HUES6 (cell line): ENCODE measurements around the gene COA1.
"Not testable (repeated sequence)": the region's sequence is repeated elsewhere in the genome, so short reads cannot be mapped to it uniquely, and the experiment has no call there.

Source experiments
- H3K27ac ChIP-seq: 2 replicates; pipeline ENCODE4 v1.7.0; 2013; ENCODE audit warnings: low read depth, mild to moderate bottlenecking, low read length, inconsistent platforms
- H3K27me3 ChIP-seq: 2 replicates; pipeline ENCODE4 v1.6.1; 2013; ENCODE audit warnings: low read length; ENCODE audit not compliant: control insufficient read depth, insufficient read depth
- H3K36me3 ChIP-seq: 2 replicates; pipeline ENCODE4 v1.6.1; 2013; ENCODE audit warnings: low read length; ENCODE audit not compliant: control insufficient read depth, insufficient read depth
- H3K4me1 ChIP-seq: 2 replicates; pipeline ENCODE4 v1.6.1; 2013; ENCODE audit warnings: low read length; ENCODE audit not compliant: control insufficient read depth, insufficient read depth
- H3K4me3 ChIP-seq: 2 replicates; pipeline ENCODE4 v1.5.1; 2013; ENCODE audit warnings: low read depth, low read length
- H3K9ac ChIP-seq: one replicate; pipeline ENCODE4 v1.6.1; 2013; ENCODE audit warnings: mild to moderate bottlenecking, low read length
- H3K9me3 ChIP-seq: 2 replicates; pipeline ENCODE4 v1.6.1; 2013; ENCODE audit warnings: low read depth, low read length; ENCODE audit not compliant: control insufficient read depth, insufficient read depth

COA1 gene

DNA sequence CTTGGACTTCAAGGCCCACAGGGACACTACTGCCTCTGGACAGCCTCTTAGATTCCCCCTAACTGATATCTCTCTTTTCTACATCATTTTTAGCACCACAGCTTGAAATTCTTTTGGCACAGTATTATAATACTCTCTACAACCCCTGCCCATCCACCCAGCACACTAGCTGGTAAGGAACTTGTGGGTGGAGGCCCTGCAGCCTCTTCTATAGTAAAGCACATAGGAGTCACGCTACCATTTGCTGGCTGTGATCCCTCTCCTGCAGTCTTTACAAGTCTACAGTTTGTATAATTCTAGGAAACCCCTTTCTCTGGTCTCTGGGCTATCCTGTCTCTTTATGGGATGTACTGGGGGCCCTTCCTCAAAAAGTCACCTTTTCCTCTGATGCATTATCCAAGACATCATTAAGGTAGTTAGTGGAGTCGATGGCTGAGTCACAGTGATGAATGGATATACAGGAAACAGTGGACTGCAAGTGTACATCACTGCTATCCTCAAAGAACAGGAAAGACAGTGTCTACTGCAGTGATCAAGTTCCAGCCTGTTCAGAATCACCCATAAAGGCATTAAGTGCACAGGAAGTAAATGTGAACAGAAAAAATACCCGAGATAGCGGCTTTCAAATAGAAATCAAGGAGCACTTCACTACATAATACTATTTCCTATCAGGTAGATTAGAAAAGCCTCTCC, 92.1 kb downstream of the COA1 start:
- Histone ChIP-seq H3K4me1 (no peaks in the 10 kb centered on the region), H3K27ac (no peak overlapping the region), H3K9ac (no peak overlapping the region), H3K4me3 (no peak overlapping the region), H3K9me3 (no peaks in the 10 kb centered on the region), H3K36me3 (peaks cover 83% of the 10 kb centered on the region), H3K27me3 (no peaks in the 10 kb centered on the region)

DNA sequence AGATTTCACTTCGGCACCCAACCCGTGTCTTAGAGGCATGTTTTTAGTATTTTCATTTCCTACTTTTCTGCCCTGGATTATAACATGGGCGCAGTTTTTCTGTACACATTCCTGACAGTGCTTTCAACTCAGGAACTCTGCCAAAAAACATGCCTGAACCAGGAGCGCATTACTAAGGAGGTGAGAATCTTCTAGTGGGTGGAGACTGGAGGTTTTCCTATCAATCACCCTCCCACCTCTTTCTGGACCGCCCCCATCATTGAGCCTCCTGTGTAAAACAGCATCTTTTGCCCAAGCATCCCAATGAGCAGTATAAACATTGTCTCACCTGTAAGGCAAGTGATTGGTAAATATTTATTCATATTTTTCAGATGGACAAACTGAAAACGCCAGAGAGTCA, 93.2 kb downstream of the COA1 start:
- Histone ChIP-seq H3K4me1 (no peaks in the 10 kb centered on the region), H3K9me3 (no peaks in the 10 kb centered on the region), H3K27ac (no peak overlapping the region), H3K4me3 (no peak overlapping the region), H3K36me3 (peaks cover 88% of the 10 kb centered on the region), H3K9ac (no peak overlapping the region), H3K27me3 (no peaks in the 10 kb centered on the region)

DNA sequence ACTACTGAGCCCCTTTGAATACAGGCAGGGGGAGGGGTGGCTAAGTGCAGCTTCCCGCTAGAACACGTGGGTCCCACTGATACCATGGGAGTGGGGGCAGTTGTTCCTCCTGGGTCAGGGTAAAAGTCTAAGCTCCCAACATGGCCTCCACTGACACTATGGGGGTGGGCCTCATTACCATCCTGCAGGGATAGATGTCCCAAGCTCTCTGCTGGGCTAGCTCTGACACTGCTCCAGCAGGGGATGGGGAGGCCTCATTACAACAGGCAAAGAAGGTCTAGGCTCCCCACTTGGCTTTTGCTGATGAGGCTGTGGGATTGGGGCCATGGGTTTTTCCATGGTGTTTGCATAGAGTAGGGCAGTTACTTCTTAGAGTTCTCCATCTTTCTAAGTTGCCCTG, 94.9 kb downstream of the COA1 start:
- Histone ChIP-seq H3K27ac (no peak overlapping the region), H3K9me3 (no peaks in the 10 kb centered on the region), H3K4me3 (no peak overlapping the region), H3K36me3 (peaks cover 78% of the 10 kb centered on the region), H3K4me1 (no peaks in the 10 kb centered on the region), H3K9ac (no peak overlapping the region), H3K27me3 (no peaks in the 10 kb centered on the region)

DNA sequence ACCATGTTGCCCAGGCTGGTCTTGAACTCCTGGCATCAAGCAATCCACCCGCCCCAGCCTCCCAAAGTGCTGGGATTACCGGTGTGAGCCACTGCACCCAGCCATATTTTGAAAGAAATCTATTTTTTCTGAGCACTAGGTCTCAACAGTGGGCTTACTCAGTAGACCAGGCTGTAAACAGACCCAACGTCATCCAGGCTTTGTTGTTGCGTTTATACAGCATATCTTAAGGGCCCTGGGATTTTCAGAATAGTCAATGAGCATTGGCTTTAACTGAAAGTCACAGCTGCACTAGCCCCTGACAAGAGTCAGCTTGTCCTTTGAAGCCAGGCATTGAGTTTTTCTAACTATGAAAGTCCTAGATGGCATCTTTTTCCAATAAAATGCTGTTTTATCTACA, 96.6 kb downstream of the COA1 start:
- Histone ChIP-seq H3K27me3 (no peaks in the 10 kb centered on the region), H3K4me1 (no peaks in the 10 kb centered on the region), H3K36me3 (peaks cover 72% of the 10 kb centered on the region), H3K27ac (no peak overlapping the region), H3K9ac (no peak overlapping the region), H3K4me3 (no peak overlapping the region), H3K9me3 (no peaks in the 10 kb centered on the region)

DNA sequence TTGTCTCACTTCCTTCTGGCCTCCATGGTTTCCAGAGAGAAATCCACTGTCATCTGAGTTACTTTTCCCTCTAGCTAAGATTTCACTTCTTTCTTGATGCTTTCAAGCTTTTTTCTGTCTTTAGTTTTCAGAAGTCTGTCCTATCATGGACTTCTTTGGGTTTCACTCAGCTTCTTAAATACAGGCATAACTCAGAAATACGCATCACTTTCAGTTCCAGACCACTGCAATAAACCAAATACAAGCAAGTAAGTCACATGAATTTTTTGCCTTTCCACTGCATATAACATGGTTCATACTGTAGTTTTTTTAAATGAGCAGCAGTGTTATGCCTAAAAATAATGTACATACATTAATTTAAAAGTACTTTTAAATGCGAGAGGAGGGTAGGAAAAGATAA, 97.8 kb downstream of the COA1 start:
- H3K27me3 ChIP-seq: no peaks in the 10 kb centered on the region
- H3K4me1 ChIP-seq: no peaks in the 10 kb centered on the region
- H3K9ac ChIP-seq: no peak overlapping the region
- H3K27ac ChIP-seq: no peak overlapping the region
- H3K4me3 ChIP-seq: no peak overlapping the region
- no peaks in the 10 kb centered on the region for H3K9me3 ChIP-seq
- peaks cover 70% of the 10 kb centered on the region for H3K36me3 ChIP-seq

DNA sequence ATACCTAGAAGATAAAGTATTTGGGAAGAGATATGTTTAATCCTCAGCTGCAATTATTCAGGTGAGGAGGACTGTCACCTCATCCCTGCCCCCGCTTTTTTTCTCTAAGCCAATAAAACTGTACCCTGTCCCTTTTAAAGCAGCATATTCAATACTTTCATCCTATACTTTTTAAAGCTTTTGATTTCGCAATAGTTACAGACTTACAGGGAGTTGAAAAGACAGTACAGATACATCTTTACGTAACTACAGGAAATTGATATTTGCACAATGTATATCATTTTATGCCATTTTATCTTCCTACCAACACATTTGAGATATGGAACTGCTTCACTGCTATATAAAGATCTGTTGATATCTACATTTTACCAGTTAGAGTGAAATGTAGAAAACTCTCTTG, 98.8 kb downstream of the COA1 start:
- Histone ChIP-seq H3K27me3 (no peaks in the 10 kb centered on the region), H3K9me3 (no peaks in the 10 kb centered on the region), H3K27ac (no peak overlapping the region), H3K9ac (no peak overlapping the region), H3K4me3 (no peak overlapping the region), H3K4me1 (peaks cover 2% of the 10 kb centered on the region; the same call in 1 of the 2 replicates), H3K36me3 (peaks cover 68% of the 10 kb centered on the region)

DNA sequence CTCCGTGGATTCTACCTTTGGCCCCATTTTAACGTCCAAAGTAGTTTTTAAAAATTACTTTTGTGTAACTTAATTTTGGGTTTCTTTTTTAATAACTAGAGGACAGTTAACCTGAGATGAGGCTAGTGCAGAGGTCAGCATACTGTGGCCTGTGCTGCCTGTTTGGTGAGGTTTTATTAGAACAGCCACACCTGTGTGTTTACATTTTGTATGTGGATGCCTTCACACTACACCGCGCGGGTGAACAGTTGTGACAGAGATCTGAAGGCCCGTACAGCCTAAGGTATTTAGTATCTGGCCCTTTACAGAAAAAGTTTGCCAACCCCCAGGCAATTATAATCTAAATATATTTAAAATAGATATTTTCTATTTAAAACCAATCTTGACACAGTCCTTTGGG, 99.5 kb downstream of the COA1 start:
- peaks cover 69% of the 10 kb centered on the region for H3K36me3 ChIP-seq
- H3K27ac ChIP-seq: no peak overlapping the region
- no peak overlapping the region for H3K4me3 ChIP-seq
- peaks cover 5% of the 10 kb centered on the region; the same call in 1 of the 2 replicates for H3K4me1 ChIP-seq
- H3K27me3 ChIP-seq: no peaks in the 10 kb centered on the region
- no peaks in the 10 kb centered on the region for H3K9me3 ChIP-seq
- no peak overlapping the region for H3K9ac ChIP-seq

DNA sequence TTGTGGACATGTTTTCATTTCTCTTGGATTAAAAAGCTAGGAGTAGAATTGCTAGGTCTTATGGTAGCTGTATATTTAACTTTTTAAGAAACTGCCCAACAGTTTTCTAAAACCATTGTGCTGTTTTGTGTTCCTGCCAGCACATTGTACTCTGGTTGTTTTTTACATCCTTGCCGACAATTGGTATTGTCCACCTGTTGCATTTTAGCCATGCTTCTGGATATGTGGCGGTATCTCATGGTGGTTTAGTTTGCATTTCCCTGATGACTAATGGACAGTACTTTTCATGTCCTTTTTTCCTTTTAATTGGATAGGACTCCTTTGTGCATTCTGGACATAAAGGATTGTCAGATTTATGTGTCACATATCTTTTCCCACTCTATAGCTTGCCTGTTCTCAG, 100.9 kb downstream of the COA1 start:
- peaks cover 69% of the 10 kb centered on the region for H3K36me3 ChIP-seq

DNA sequence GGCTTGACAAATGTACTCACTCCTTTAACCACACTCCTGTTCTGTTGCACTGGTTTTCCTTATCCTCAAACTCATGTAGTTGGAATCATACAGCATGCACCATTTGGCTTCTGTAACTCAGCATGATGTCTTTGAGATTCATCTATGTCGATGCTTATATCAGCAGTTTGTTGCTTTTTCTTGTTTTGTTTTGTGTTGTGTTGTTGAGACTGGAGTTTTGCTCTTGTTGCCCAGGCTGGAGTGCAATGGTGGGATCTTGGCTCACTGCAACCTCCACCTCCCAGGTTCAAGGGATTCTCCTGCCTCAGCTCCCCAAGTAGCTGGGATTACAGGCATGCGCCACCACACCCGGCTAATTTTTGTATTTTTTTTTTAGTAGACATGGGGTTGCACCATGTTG, 101.5 kb downstream of the COA1 start:
- not testable (repeated sequence) for H3K4me1 ChIP-seq, H3K9ac ChIP-seq, H3K4me3 ChIP-seq, H3K27me3 ChIP-seq, H3K27ac ChIP-seq, H3K9me3 ChIP-seq
- H3K36me3 ChIP-seq: peaks cover 63% of the 10 kb centered on the region

More for the DNA sequence above, 100.9 kb downstream of the COA1 start:
- H3K9me3 ChIP-seq: no peaks in the 10 kb centered on the region
- H3K4me3 ChIP-seq: no peak overlapping the region
- no peak overlapping the region for H3K27ac ChIP-seq
- H3K9ac ChIP-seq: no peak overlapping the region
- H3K4me1 ChIP-seq: peaks cover 5% of the 10 kb centered on the region; the same call in 1 of the 2 replicates
- H3K27me3 ChIP-seq: no peaks in the 10 kb centered on the region

DNA sequence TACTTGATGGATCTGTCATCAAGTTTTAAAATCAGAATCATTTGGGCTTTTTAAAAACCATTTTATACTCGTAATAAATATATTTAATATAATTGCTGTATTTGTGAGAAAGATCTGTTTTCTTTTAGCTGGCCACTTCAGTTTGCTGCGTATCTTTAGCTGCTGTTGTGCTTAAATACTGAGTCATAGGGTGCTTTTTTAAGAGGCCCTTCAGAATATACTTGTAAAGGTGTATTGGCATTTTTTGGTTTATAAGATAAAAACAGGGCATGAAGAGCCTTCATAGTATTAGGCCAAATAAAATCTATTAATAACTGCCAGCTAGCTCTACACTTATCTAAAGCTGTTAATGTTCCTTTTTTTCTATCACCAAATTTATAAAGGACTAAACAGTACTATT, 102.6 kb downstream of the COA1 start:
- Histone ChIP-seq H3K9me3 (no peaks in the 10 kb centered on the region), H3K4me3 (no peak overlapping the region), H3K4me1 (peaks cover 5% of the 10 kb centered on the region; the same call in 1 of the 2 replicates), H3K9ac (no peak overlapping the region), H3K36me3 (peaks cover 52% of the 10 kb centered on the region), H3K27me3 (no peaks in the 10 kb centered on the region), H3K27ac (no peak overlapping the region)

DNA sequence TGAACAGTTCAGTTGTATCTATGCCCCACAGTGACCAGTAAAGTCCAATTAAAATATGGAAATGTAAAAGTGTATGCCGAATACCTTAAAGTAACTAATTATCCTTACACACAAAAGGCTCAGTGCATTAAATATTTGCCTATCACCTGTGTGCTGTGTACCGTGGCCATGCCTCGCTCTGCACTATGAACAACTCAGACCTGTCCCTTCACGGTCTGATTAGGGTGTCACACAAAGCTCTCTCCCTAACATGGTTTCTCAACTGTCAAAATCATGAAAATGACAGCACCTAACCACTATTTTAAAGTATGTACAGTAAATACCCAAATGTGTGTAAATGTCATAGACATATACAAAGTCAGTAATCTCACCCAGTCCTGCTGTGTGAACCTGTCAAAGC, 103.3 kb downstream of the COA1 start:
- no peak overlapping the region for H3K4me3 ChIP-seq
- no peaks in the 10 kb centered on the region for H3K27me3 ChIP-seq
- no peak overlapping the region for H3K27ac ChIP-seq
- H3K9ac ChIP-seq: no peak overlapping the region
- H3K36me3 ChIP-seq: peaks cover 46% of the 10 kb centered on the region
- H3K9me3 ChIP-seq: no peaks in the 10 kb centered on the region
- peaks cover 5% of the 10 kb centered on the region; the same call in 1 of the 2 replicates for H3K4me1 ChIP-seq
